Measurements from ENCODE around the gene CDON. TPM values are rescaled to one million over a fixed set of nuclear protein-coding genes. Genes with fewer than 3 reads are reported as not detected.
A peak's percentile ranks its signal among the peaks of the same experiment; 100 is the strongest.

The CDON gene
- total and polyA plus RNA-seq, 2 donors (not counting 1 experiment from before 2014, with no cell fraction given), result 10.7 TPM

- Histone ChIP-seq H3K4me3 (replicated peaks in 1 of 4; ENCODE audit: control extremely low read depth in 1 of 4, insufficient read depth in 1 of 4, low read depth in 3 of 4, low read length in 4 of 4) (no peak overlapping the region), H3K36me3 (ENCODE audit: control insufficient read depth, insufficient read depth, low read length) (no peaks in the 10 kb centered on the region), H3K4me1 (ENCODE audit: control insufficient read depth, extremely low read depth, insufficient read depth, low read length) (no peaks in the 10 kb centered on the region), H3K9me3 (ENCODE audit: control insufficient read depth, insufficient read depth, low read depth, low read length) (no peaks in the 10 kb centered on the region), H3K4me2 (ENCODE audit: extremely low read depth, insufficient read depth, low read length) (no peak overlapping the region), H3K27me3 (ENCODE audit: control insufficient read depth, insufficient read depth, low read length) (no peaks in the 10 kb centered on the region), H2AFZ (ENCODE audit: low read length) (no peak overlapping the region), H3K9ac (ENCODE audit: insufficient read depth, low read length) (no peak overlapping the region), H3K79me2 (ENCODE audit: control insufficient read depth, insufficient read depth, low read length) (no peaks in the 10 kb centered on the region), H3K27ac (ENCODE audit: insufficient read depth, low read length) (no peak overlapping the region), H4K20me1 (ENCODE audit: control insufficient read depth, extremely low read depth, insufficient read depth, low read length) (no peaks in the 10 kb centered on the region)
- no peak for TF ChIP-seq EZH2 (IDR thresholded peaks at IDR 0.05; ENCODE audit: low read length, missing control alignments)
- no peak for DNase-seq (ENCODE audit: low read depth in 2 of 2)
Measured at GRCh38 chr11:125943661-125944349, 118.9 kb downstream of the CDON start.

DNA sequence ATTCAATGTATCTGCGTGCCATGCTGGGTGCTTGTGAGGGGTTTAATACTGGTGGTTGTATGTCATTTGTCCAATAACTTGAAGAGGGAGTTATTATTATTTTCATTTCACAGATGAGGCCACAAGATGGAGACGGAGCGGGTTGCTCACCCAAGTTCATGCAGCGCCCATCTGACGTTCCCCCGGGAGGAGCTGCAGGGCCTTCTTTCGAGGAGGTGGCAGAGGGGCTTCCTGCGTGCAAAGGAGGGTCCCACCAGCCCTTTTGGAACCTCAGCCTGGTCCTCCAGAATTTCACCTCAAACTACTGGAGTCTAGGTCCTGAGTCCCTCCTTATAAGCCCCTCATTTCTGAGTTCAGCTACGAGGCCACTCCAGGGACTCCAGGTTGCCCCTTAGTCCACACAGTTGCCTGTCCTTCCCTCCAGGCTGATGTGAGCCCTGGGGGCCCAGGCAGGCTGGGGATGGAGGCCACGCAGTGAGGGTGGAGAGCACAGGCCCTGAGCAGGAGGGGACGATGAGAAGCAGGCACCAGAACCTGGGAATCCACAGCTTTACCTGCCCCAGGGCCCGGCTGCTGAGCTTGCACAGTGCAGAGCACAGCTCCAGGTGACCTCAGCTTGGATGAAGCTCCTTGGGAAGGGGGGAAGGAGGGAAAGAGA is 119.8 kb downstream of the CDON start:
- H3K9me3 ChIP-seq (ENCODE audit: control insufficient read depth, insufficient read depth, low read depth, low read length), result no peaks in the 10 kb centered on the region
- TF ChIP-seq EZH2 (IDR thresholded peaks at IDR 0.05; ENCODE audit: low read length, missing control alignments) (no peak), CTCF (conservative IDR thresholded peaks at IDR 0.05 in 1 of 2, IDR thresholded peaks at IDR 0.05 in 1 of 2; ENCODE audit: low read depth in 1 of 2, low read length in 2 of 2) (no peak)
- no peak for DNase-seq (ENCODE audit: low read depth in 2 of 2)

DNA sequence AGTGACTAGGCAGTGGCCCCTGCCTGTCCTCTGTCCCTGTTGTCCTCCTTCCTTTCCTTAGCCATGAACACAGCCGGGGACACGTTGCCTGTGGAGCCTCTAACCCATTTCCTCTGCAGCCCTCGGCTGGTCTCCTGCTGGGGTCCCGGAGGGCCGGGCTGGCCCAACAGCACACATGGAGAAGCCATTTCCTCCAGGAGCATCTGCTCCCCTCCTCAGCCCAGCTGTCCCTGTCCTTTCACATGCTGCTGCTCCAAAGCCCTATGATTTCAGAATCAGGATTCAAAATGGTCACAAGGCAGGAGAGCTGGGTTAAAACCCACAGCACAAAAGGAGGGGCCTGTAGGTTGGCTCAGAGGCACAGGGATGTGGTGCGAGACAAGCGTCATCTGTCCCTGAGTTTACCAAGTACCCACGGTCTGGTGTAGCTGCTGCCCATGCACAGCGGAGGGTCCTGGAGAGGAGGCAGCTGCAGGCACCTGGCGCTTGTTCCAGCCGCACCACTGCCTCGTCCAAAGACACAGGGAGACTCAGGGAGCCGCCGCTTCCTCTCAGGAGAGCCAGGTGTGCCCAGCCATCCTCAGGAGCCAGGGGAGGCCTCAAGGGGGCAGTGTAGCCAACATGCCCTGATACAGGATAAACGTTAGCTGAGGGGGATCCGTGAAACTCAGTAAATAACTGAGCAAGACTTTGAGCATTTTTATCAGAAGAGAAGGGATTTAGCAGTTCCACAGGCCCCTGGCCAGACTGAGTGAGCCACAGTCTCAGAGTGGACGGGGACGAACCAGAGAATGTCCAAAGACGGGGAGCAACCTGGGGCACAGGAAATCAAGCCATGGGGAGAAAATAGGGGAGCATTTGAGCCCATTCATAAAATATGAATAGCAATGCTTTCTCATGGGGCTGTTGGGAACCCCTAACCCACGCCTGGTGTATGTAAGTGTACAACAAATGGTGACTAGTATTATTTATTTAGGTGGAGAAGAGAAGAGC is 120.8 kb downstream of the CDON start:
- no peaks in the 10 kb centered on the region for H3K4me1 ChIP-seq (ENCODE audit: control insufficient read depth, extremely low read depth, insufficient read depth, low read length)
- no peaks in the 10 kb centered on the region for H3K79me2 ChIP-seq (ENCODE audit: control insufficient read depth, insufficient read depth, low read length)
- H3K27me3 ChIP-seq (ENCODE audit: control insufficient read depth, insufficient read depth, low read length), result no peaks in the 10 kb centered on the region
- TF ChIP-seq CTCF (conservative IDR thresholded peaks at IDR 0.05 in 1 of 2, IDR thresholded peaks at IDR 0.05 in 1 of 2; ENCODE audit: low read depth in 1 of 2, low read length in 2 of 2) (peak; percentile 37 to 78), EZH2 (IDR thresholded peaks at IDR 0.05; ENCODE audit: low read length, missing control alignments) (no peak)
- no peak overlapping the region for H2AFZ ChIP-seq (ENCODE audit: low read length)
- peak; percentile 10 to 29 for DNase-seq (ENCODE audit: low read depth in 2 of 2)
- no peaks in the 10 kb centered on the region for H3K36me3 ChIP-seq (ENCODE audit: control insufficient read depth, insufficient read depth, low read length)
- no peak overlapping the region for H3K4me2 ChIP-seq (ENCODE audit: extremely low read depth, insufficient read depth, low read length)
- H3K4me3 ChIP-seq (replicated peaks in 1 of 4; ENCODE audit: control extremely low read depth in 1 of 4, insufficient read depth in 1 of 4, low read depth in 3 of 4, low read length in 4 of 4), result no peak overlapping the region
- H3K9me3 ChIP-seq (ENCODE audit: control insufficient read depth, insufficient read depth, low read depth, low read length), result no peaks in the 10 kb centered on the region
- H3K27ac ChIP-seq (ENCODE audit: insufficient read depth, low read length), result no peak overlapping the region
- no peaks in the 10 kb centered on the region for H4K20me1 ChIP-seq (ENCODE audit: control insufficient read depth, extremely low read depth, insufficient read depth, low read length)
- H3K9ac ChIP-seq (ENCODE audit: insufficient read depth, low read length), result no peak overlapping the region

More for the DNA sequence above, 119.8 kb downstream of the CDON start:
- no peak overlapping the region for H3K4me3 ChIP-seq (replicated peaks in 1 of 4; ENCODE audit: control extremely low read depth in 1 of 4, insufficient read depth in 1 of 4, low read depth in 3 of 4, low read length in 4 of 4)
- H3K4me2 ChIP-seq (ENCODE audit: extremely low read depth, insufficient read depth, low read length), result no peak overlapping the region
- H3K79me2 ChIP-seq (ENCODE audit: control insufficient read depth, insufficient read depth, low read length), result no peaks in the 10 kb centered on the region
- no peaks in the 10 kb centered on the region for H3K27me3 ChIP-seq (ENCODE audit: control insufficient read depth, insufficient read depth, low read length)
- H4K20me1 ChIP-seq (ENCODE audit: control insufficient read depth, extremely low read depth, insufficient read depth, low read length), result no peaks in the 10 kb centered on the region
- H3K36me3 ChIP-seq (ENCODE audit: control insufficient read depth, insufficient read depth, low read length), result no peaks in the 10 kb centered on the region
- no peak overlapping the region for H2AFZ ChIP-seq (ENCODE audit: low read length)
- H3K4me1 ChIP-seq (ENCODE audit: control insufficient read depth, extremely low read depth, insufficient read depth, low read length), result no peaks in the 10 kb centered on the region
- H3K27ac ChIP-seq (ENCODE audit: insufficient read depth, low read length), result no peak overlapping the region
- no peak overlapping the region for H3K9ac ChIP-seq (ENCODE audit: insufficient read depth, low read length)
